Aorta (tissue), 5 donors: ENCODE data around the gene ECHS1. TPM values are rescaled to one million over a fixed set of nuclear protein-coding genes. Genes with fewer than 3 reads are reported as not detected.

Experiments used
- ATAC-seq: fragments of 200-7000 bp; cut with Tn5 transposase; one replicate; pipeline ENCODE4 v1.9.1; 2022; ENCODE audit warnings: moderate library complexity; ENCODE audit not compliant: low FRiP score
- DNase-seq, 2 donors: peaks; one replicate each; pipeline ENCODE4 v3.0.0-alpha.2; 2020
- H3K27ac ChIP-seq, 2 donors: one replicate each; pipeline ENCODE4 v1.5.1; 2013; ENCODE audit warnings: low read length in 2 of 2, mild to moderate bottlenecking in 2 of 2, moderate library complexity in 2 of 2, control low read depth in 1 of 2, inconsistent platforms in 1 of 2, low read depth in 1 of 2
- H3K27me3 ChIP-seq, 2 donors: one replicate each; pipeline ENCODE4 v1.6.1; 2013; ENCODE audit warnings: control low read depth in 1 of 2, low read length in 1 of 2, mild to moderate bottlenecking in 1 of 2, moderate library complexity in 1 of 2; ENCODE audit not compliant: insufficient read depth in 2 of 2, control insufficient read depth in 1 of 2
- H3K36me3 ChIP-seq, 2 donors: one replicate each; pipeline ENCODE4 v1.6.1; 2013; ENCODE audit warnings: control low read depth in 1 of 2, low read length in 1 of 2, mild to moderate bottlenecking in 1 of 2; ENCODE audit not compliant: insufficient read depth in 2 of 2, control insufficient read depth in 1 of 2
- H3K4me1 ChIP-seq, 2 donors: one replicate each; pipeline ENCODE4 v1.6.1; 2013; ENCODE audit warnings: low read length in 2 of 2, control low read depth in 1 of 2, mild to moderate bottlenecking in 1 of 2, moderate library complexity in 1 of 2; ENCODE audit not compliant: insufficient read depth in 2 of 2, control insufficient read depth in 1 of 2
- H3K4me3 ChIP-seq, 2 donors: one replicate each; pipeline ENCODE4 v1.5.1; 2013; ENCODE audit warnings: low read length in 2 of 2, control low read depth in 1 of 2, mild to moderate bottlenecking in 1 of 2
- H3K9me3 ChIP-seq: one replicate; pipeline ENCODE4 v1.6.1; 2013; ENCODE audit warnings: mild to moderate bottlenecking, low read length; ENCODE audit not compliant: control insufficient read depth
- WGBS, 2 donors: extraction: QIAGEN DNeasy Blood & Tissue Kit; methylation state at CpG; one replicate each; pipeline ENCODE4 v1.1.7; 2013; 5-methylcytosine and 5-hydroxymethylcytosine counted together
- intact Hi-C, 2 donors: fragments of 100-400 bp; cut with DNase I; formaldehyde crosslinking; loops; one replicate each; pipeline versions ENCODE4 v1.14.2 to v1.15.0; 2022
- polyA plus RNA-seq, 2 donors: library from polyadenylated mRNA; stranded (reverse); fragments of 200-250 nt; gene quantifications; one replicate each; pipeline ENCODE4 v1.2.3, GENCODE V29; 2013
- total RNA-seq, 2 donors: library from RNA; stranded (reverse); fragmentation: NEBNext Ultra II Directional; extraction: Animal tissue kit (Norgen Biotek cat#: 25700); gene quantifications; one replicate each; pipeline ENCODE4 v1.2.1, GENCODE V29; 2021
- donor health status: healthy with polysubstance abuse.
- donor health status: Bipolar disorder and iron deficiency.
- donor health status: DM: no; HTN: no; CAD: no.
- donor health status: DM: no; HTN: no; CAD: no.
- donor health status: DM: yes; HTN: yes; CAD: no.

ECHS1 gene
- total and polyA plus RNA-seq, 4 donors: 34.3 to 93.7 (median 52.5) TPM

- ATAC-seq: peak; percentile 78
- H3K4me1 ChIP-seq: no peaks in the 10 kb centered on the region
- H3K36me3 ChIP-seq: no peaks in the 10 kb centered on the region
- intact Hi-C loops: no loop called here
- peak; percentile 71 to 87 for DNase-seq
- H3K27ac ChIP-seq: no peak overlapping the region
- H3K27me3 ChIP-seq: no peaks in the 10 kb centered on the region
- WGBS, 2 donors: 9 to 10% methylated on average over 47 to 51 of the region's 51 CpGs
- H3K9me3 ChIP-seq: no peaks in the 10 kb centered on the region
- no peak overlapping the region for H3K4me3 ChIP-seq
These were observed 54.5 kb downstream of the ECHS1 start for GRCh38 chr10:133318494-133319127.

DNA sequence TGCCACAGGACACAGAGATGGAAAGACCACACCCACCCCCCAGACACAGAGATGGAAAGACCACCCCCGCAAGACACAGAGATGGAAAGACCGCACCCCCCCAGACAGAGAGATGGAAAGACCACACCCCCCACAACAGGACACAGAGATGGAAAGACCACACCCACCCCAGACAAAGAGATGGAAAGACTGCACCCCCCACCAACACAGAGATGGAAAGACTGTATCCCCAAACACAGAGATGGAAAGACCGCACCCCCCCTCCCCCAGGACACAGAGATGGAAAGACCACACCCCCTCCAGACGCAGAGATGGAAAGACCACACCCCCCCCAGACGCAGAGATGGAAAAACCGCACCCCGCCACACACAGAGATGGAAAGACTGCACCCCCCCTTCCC is 56.4 kb downstream of the ECHS1 start:
- WGBS, 2 donors: 84 to 89% methylated on average over 7 of the region's 7 CpGs
- Histone ChIP-seq H3K27me3 (no peaks in the 10 kb centered on the region), H3K4me3 (no peak overlapping the region), H3K4me1 (no peaks in the 10 kb centered on the region), H3K27ac (no peak overlapping the region), H3K9me3 (no peaks in the 10 kb centered on the region), H3K36me3 (peaks cover 0 to under 1% of the 10 kb centered on the region in 2 donors)
- intact Hi-C loops: no loop called here
- peak in 1 of 2 donors; percentile 33 for DNase-seq
- ATAC-seq: no peak

DNA sequence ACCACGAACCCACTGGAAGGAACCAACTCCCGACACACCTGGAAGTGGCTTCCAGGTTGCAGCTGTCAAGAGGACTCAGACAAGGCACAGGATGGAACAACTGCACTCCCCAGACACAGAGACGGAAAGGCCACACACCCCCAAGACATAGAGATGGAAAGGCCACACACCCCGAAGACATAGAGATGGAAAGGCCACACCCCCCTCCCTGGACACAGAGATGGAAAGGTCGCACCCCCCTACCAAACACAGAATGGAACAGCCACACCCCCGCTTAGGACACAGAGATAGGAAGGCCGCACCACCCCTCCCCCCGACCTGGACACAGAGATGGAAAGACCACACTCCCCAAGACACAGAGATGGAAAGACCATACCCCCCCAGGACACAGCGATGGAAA is 56.9 kb downstream of the ECHS1 start:
- Histone ChIP-seq H3K36me3 (peaks cover 0 to 2% of the 10 kb centered on the region in 2 donors), H3K4me1 (no peaks in the 10 kb centered on the region), H3K27ac (no peak overlapping the region), H3K27me3 (no peaks in the 10 kb centered on the region), H3K4me3 (no peak overlapping the region), H3K9me3 (no peaks in the 10 kb centered on the region)
- no peak for ATAC-seq
- DNase-seq: peak in 1 of 2 donors; percentile 32
- intact Hi-C loops: no loop called here
- 91 to 97% methylated on average over 8 to 9 of the region's 9 CpGs for WGBS, 2 donors

DNA sequence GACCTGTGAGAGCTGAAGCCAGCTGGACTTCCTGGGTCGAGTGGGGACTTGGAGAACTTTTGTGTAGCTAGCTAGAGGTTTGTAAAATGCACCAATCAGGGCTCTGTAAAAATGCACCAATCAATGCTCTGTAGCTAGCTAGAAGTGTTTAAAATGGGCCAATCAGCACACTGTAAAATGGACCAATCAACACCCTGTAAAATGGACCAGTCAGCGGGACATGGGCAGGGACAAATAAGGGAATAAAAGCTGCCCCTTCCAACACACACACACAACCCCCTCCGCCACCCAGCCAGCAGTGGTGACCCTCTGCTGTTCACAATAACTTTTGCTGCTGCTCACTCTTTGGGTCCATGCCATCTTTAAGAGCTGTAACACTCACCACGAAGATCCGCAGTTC is 57.3 kb downstream of the ECHS1 start:
- Histone ChIP-seq H3K36me3 (peaks cover 0 to 2% of the 10 kb centered on the region in 2 donors), H3K27me3 (no peaks in the 10 kb centered on the region), H3K4me1 (no peaks in the 10 kb centered on the region), H3K27ac (no peak overlapping the region), H3K9me3 (no peaks in the 10 kb centered on the region), H3K4me3 (no peak overlapping the region)
- DNase-seq (peak in 1 of 2 donors; percentile 21), ATAC-seq (no peak)
- intact Hi-C loops: no loop called here
- WGBS, 2 donors: 87 to 89% methylated on average over 5 of the region's 5 CpGs

- no peaks in the 10 kb centered on the region for H3K9me3 ChIP-seq
- ATAC-seq: no peak
- H3K27ac ChIP-seq: no peak overlapping the region
- intact Hi-C loops: loop anchor here in 1 of 2 donors (5.0 kb wide), 1 partner anchor 57 kb away; the partner anchor contains the start of gene ECHS1
- H3K4me1 ChIP-seq: no peaks in the 10 kb centered on the region
- peaks cover 0 to 2% of the 10 kb centered on the region in 2 donors for H3K36me3 ChIP-seq
- H3K27me3 ChIP-seq: no peaks in the 10 kb centered on the region
- DNase-seq: peak; percentile 9 to 45
- 85 to 86% methylated on average over 12 of the region's 12 CpGs for WGBS, 2 donors
- no peak overlapping the region for H3K4me3 ChIP-seq
These were observed 58.2 kb downstream of the ECHS1 start for GRCh38 chr10:133314911-133315310.

GRCh38 chr10:133313192-133313591 is 60.0 kb downstream of the ECHS1 start:
- H3K4me1 ChIP-seq: no peaks in the 10 kb centered on the region
- H3K9me3 ChIP-seq: no peaks in the 10 kb centered on the region
- DNase-seq: no peak
- no peak overlapping the region for H3K27ac ChIP-seq
- H3K4me3 ChIP-seq: no peak overlapping the region
- H3K36me3 ChIP-seq: peaks cover 0 to 2% of the 10 kb centered on the region in 2 donors
- 76 to 82% methylated on average over 4 of the region's 4 CpGs for WGBS, 2 donors
- ATAC-seq: no peak
- intact Hi-C loops: loop anchor here in 1 of 2 donors (5.0 kb wide), 1 partner anchor 59 kb away; the partner anchor contains the start of gene ECHS1
- H3K27me3 ChIP-seq: no peaks in the 10 kb centered on the region

- 90 to 92% methylated on average over 9 of the region's 9 CpGs for WGBS, 2 donors
- H3K4me3 ChIP-seq: no peak overlapping the region
- DNase-seq (peak; percentile 41 to 73), ATAC-seq (no peak)
- no peak overlapping the region for H3K27ac ChIP-seq
- H3K27me3 ChIP-seq: no peaks in the 10 kb centered on the region
- no peaks in the 10 kb centered on the region for H3K4me1 ChIP-seq
- intact Hi-C loops: loop anchor here in 1 of 2 donors (5.0 kb wide), 1 partner anchor 60 kb away; the partner anchor contains the start of gene ECHS1
- H3K9me3 ChIP-seq: no peaks in the 10 kb centered on the region
- H3K36me3 ChIP-seq: peaks cover 0 to 2% of the 10 kb centered on the region in 2 donors
These were observed 60.4 kb downstream of the ECHS1 start for GRCh38 chr10:133312769-133313145.
